Gastrocnemius medialis (tissue), 4 donors: ENCODE measurements around the gene FTH1.

ENCODE experiments used
- CTCF ChIP-seq, 5 experiments: fragments of 450-650 bp in 3 of 5; fragments of 200-600 bp in 2 of 5; sonication (generic) in 2 of 5; IDR thresholded peaks in 4 of 5; conservative IDR thresholded peaks in 1 of 5; 1 replicate in 4 of 5; 2 replicates in 1 of 5; pipeline ENCODE4 v1.5.1; 2016 to 2019; ENCODE audit warnings: antibody characterized with exemption in 5 of 5, mild to moderate bottlenecking in 3 of 5, moderate library complexity in 3 of 5
- POLR2A ChIP-seq, 2 donors: fragments of 450-650 bp; IDR thresholded peaks; one replicate each; pipeline ENCODE4 v1.6.1; 2017; ENCODE audit warnings: antibody characterized with exemption in 2 of 2, mild to moderate bottlenecking in 2 of 2, moderate library complexity in 2 of 2

GRCh38 chr11:61966734-61967115, 709 bp downstream of the FTH1 start:
- TF ChIP-seq CTCF (IDR thresholded peaks at IDR 0.05 in 4 of 5, conservative IDR thresholded peaks at IDR 0.05 in 1 of 5) (no peak), POLR2A (IDR thresholded peaks at IDR 0.05) (no peak)
